SHP77 treated with DMSO at 0.1 percent for 48 hours (cell line): ENCODE measurements around the gene NPAS3.
A peak's percentile ranks its signal among the peaks of the same experiment; 100 is the strongest.

Experiments
- DNase-seq: peaks from one replicate; lab custom pipeline; 2025; lab: John Stamatoyannopoulos, UW

NPAS3 gene

DNA sequence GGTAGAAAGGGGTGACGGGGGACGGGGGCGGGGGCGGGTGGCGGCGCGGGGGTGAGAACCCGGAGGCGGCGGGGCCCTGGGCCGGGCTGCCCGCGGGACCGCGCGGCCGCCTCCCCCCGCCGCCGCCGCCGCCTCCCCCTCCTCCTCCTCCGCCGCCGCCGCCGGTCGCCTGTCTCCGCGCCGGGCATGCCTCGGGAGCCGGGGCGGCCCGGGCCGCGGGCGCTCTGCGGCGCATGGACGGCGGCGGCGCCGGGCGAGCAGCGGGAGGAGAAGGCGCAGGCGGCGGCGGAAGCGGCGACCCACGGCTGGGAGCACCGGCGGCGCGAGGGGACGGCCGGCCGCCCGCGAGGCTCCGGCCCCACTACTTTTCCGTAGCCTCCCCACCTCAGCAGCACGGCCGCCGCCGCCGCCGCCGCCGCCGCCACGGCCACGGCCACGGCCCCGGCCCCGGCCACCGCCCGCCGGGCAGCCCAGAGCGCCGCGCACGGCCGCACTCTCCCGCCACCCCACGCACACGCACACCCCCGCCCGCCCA, at the start of gene NPAS3:
NPAS3 (plus strand) TSS at position 161 of the 535 bp plus-strand sequence.
- no peak for DNase-seq

GRCh38 chr14:32896979-32897697, 41.5 kb upstream of the NPAS3 start:
- DNase-seq, result peak; percentile 60

GRCh38 chr14:32897698-32898064, 41.0 kb upstream of the NPAS3 start:
- no peak for DNase-seq

GRCh38 chr14:32898876-32899275, 39.8 kb upstream of the NPAS3 start:
- no peak for DNase-seq

DNA sequence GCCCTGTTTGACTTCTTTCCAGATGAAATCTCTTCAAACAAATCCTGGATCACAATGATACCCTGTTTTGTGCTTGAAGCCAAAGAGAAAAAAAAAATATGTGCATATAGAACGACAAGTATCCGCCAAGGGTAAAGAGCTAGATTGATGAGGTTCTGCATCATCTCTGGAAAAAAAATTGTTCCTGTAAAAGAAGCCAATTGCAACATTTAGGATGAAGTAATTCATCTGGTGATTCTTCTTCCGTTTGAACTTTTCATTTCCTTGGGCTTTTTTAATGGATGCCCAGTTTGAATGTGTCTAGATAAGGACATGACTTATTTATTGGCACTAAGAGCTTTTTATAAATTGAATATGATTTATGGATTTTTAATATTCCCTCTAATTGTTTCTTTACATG, 38.1 kb upstream of the NPAS3 start:
- DNase-seq, result no peak

DNA sequence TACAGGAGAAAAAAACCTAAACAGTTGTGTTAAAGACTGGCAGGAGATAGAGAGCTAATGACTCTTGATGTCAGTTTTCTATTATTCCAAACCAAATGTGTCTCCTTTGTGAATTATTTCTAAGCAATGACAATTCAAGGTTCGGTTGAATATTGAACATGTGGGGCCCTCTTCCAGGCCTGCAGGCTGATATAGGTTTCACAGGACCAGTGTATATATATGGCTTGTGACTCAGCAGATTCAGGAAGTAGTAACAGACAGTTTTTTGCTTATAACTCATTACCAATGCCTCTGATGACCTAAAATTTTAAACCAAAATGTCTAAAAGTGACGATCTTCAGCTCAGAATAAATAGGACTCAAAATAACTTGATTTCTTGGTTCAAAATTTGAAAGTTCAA, 33.7 kb upstream of the NPAS3 start:
- no peak for DNase-seq

- no peak for DNase-seq
Observed at GRCh38 chr14:32906672-32907071, 32.0 kb upstream of the NPAS3 start.

- DNase-seq, result no peak
Observed at GRCh38 chr14:32908196-32909084, 30.2 kb upstream of the NPAS3 start.

- DNase-seq, result no peak
Observed at GRCh38 chr14:32913725-32914124, 25.0 kb upstream of the NPAS3 start.

DNA sequence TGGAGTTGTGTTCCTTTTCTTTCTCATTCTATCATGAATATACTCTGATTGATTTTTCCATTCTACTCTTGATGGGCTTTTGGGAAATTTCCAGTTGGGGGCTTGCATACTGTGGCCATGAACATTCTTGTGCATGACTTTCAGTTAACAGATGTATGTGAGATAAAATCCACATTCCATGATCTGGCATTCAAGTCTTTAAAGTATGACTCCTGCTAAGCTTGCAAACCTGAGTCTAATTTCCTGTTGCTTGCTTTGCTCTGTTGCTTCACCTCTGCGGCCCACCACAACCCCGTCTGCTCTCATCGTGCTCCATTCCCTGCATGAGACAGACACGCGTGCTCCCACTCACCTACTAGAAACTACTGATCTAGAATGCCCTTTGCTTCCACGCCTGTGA, 24.3 kb upstream of the NPAS3 start:
- DNase-seq, result no peak

DNA sequence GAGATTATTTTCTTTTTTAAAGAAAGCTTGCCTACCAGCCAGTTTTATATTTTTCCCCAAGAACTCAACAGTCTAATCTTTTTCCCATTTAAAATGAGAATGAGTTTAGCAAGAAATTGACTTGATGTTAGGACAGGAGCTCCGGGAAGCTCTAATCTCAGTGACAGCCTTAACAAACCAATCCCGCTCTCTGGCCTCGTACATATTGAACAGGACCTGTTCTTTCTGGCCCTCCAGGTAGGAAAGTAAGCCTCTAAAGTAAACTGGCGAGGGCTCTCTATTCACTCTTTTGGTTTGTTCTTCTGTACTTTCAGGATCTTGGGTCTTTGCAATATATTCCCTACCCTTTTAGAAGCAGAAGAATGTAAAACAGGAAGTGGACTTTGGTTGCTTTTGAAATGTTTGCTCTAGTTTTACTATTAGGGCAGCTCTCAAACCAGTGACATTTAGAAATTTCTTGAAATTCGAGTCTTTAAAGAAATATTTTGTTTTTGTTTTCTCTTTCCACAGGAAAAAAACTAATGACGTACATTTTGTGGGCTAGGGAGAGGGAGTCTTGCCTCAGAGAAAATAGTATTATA, 17.9 kb upstream of the NPAS3 start:
- no peak for DNase-seq

- DNase-seq, result no peak
Observed at GRCh38 chr14:32925439-32925838, 13.2 kb upstream of the NPAS3 start.

- DNase-seq, result no peak
Observed at GRCh38 chr14:32932302-32932913, 6.3 kb upstream of the NPAS3 start.

- DNase-seq, result no peak
Observed at GRCh38 chr14:32932914-32933628, 5.6 kb upstream of the NPAS3 start.

DNA sequence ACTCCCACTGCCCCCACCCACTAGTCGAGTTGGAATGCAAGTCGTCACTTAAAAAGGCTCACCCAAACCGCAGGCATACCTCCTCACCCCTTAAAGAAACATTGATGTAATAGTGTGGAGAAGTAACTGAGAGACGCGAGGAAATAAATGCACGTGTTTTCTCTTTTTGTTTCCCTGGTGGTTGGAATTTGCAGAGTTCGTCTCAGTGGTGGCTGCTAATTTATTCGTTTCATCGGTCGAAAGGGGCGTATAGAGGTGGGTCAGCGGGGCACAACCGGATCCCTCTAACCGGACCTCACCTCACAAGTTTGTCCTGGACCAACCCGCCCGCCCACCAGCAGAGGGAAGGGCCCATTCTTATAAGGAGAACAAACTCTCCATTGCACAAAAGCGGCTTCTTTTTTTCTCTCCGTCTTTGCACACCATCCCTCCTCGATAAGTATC, 5.0 kb upstream of the NPAS3 start:
- DNase-seq, result no peak

GRCh38 chr14:32934073-32934880, 4.4 kb upstream of the NPAS3 start:
- DNase-seq, result peak; percentile 63

DNA sequence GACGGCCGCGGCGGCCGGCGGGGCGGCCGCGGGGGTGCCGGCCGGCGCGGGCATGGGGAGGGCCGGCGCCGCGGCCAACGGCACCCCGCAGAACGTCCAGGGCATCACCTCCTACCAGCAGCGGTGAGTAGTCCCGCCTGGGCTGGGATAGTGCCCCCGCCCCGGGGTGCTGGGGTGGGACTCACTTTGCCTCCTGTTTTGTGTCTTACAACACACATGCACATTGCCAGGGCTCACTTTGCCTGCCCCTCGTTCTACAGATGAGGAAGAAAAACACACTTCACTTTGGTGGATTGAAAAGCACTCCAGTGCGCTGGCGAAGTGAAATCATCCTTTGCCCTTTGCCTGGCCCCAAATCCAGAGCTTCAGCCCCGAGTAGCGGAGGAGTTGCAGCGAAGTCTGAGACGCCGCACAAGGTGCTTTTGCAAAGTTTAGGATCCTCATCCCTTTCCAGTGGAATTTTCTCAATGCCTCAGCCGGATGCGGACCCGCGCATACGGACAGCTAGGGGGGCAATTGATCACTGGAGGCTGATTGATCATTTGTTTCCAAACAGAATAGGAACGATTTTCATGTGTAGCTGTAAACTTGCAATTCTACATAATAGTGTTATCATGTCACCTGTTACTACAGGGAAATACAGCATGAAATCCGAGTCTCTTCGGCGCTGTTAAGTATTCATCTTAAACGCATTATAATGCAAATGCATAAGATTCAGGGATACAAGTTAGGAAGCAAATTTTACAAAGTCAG, 3.6 kb upstream of the NPAS3 start:
- DNase-seq, result no peak

DNA sequence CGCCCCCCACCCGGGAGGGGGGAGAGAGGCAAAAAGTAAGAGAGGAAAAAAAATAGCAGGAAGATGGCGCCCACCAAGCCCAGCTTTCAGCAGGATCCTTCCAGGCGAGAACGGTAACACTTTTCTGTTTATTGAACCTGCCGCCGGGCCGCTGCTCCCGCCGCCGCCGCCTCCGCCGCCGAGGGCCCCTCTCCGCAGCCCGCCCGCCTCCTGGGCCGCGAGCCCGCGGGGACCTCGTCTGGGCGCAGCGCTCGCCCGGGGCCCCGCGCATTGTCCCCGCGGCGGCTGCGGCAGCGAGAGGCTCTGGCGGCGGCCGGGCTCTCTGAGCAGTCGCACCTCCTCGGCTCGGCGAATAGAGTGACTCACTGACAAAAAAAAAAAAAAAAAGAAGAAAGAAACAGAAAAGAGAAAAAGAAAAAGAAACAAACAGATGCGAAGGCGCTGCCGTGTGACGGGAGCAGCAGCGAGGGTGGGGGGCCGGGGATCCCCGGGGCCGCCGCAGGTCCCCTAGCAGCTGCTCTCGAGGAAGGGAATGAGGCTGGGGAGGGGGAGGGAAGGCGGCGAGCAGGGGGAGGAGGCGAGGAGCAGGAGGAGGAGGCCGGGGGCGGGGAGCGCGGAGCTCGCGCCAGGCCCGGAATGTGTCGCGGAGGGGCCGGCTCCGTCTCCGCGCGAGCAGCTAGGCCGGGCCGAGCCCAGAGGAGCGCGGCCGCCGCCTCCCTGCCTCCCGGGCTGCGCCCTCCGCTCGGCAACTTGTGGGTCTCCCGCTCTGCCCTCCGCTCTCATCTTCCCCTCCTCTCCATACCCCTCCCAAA, 781 bp downstream of the NPAS3 start:
- DNase-seq, result peak; percentile 67

GRCh38 chr14:32940066-32940651, 1.5 kb downstream of the NPAS3 start:
- peak; percentile 60 for DNase-seq
